Measurements from ENCODE around the gene ULK4. TPM values are rescaled to one million over a fixed set of nuclear protein-coding genes. Genes with fewer than 3 reads are reported as not detected.

The ULK4 gene
- total and polyA plus RNA-seq, 2 donors (not counting 1 experiment from before 2014, with no cell fraction given): 9.1 to 9.7 TPM

- Histone ChIP-seq H3K27me3 (ENCODE audit: control insufficient read depth, insufficient read depth, low read length) (no peaks in the 10 kb centered on the region), H3K9me3 (ENCODE audit: control insufficient read depth, insufficient read depth, low read depth, low read length) (no peaks in the 10 kb centered on the region), H3K4me2 (ENCODE audit: extremely low read depth, insufficient read depth, low read length) (no peak overlapping the region), H3K9ac (ENCODE audit: insufficient read depth, low read length) (no peak overlapping the region), H2AFZ (ENCODE audit: low read length) (no peak overlapping the region), H4K20me1 (ENCODE audit: control insufficient read depth, extremely low read depth, insufficient read depth, low read length) (no peaks in the 10 kb centered on the region), H3K27ac (ENCODE audit: insufficient read depth, low read length) (no peak overlapping the region), H3K79me2 (ENCODE audit: control insufficient read depth, insufficient read depth, low read length) (no peaks in the 10 kb centered on the region), H3K4me1 (ENCODE audit: control insufficient read depth, extremely low read depth, insufficient read depth, low read length) (no peaks in the 10 kb centered on the region), H3K36me3 (ENCODE audit: control insufficient read depth, insufficient read depth, low read length) (no peaks in the 10 kb centered on the region), H3K4me3 (replicated peaks in 1 of 4; ENCODE audit: control extremely low read depth in 1 of 4, insufficient read depth in 1 of 4, low read depth in 3 of 4, low read length in 4 of 4) (no peak overlapping the region)
- DNase-seq (ENCODE audit: low read depth in 2 of 2): no peak
- TF ChIP-seq, protein P1, sequence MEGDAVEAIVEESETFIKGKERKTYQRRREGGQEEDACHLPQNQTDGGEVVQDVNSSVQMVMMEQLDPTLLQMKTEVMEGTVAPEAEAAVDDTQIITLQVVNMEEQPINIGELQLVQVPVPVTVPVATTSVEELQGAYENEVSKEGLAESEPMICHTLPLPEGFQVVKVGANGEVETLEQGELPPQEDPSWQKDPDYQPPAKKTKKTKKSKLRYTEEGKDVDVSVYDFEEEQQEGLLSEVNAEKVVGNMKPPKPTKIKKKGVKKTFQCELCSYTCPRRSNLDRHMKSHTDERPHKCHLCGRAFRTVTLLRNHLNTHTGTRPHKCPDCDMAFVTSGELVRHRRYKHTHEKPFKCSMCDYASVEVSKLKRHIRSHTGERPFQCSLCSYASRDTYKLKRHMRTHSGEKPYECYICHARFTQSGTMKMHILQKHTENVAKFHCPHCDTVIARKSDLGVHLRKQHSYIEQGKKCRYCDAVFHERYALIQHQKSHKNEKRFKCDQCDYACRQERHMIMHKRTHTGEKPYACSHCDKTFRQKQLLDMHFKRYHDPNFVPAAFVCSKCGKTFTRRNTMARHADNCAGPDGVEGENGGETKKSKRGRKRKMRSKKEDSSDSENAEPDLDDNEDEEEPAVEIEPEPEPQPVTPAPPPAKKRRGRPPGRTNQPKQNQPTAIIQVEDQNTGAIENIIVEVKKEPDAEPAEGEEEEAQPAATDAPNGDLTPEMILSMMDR (conservative IDR thresholded peaks at IDR 0.05 in 1 of 2, IDR thresholded peaks at IDR 0.05 in 1 of 2; ENCODE audit: low read depth in 1 of 2, low read length in 2 of 2): no peak
- no peak for TF ChIP-seq EZH2 (IDR thresholded peaks at IDR 0.05; ENCODE audit: low read length, missing control alignments)
Measured at GRCh38 chr3:41441568-41441967, 520.3 kb downstream of the ULK4 start.

- H3K9me3 ChIP-seq (ENCODE audit: control insufficient read depth, insufficient read depth, low read depth, low read length): no peaks in the 10 kb centered on the region
- no peaks in the 10 kb centered on the region for H3K4me1 ChIP-seq (ENCODE audit: control insufficient read depth, extremely low read depth, insufficient read depth, low read length)
- H4K20me1 ChIP-seq (ENCODE audit: control insufficient read depth, extremely low read depth, insufficient read depth, low read length): no peaks in the 10 kb centered on the region
- no peak overlapping the region for H3K27ac ChIP-seq (ENCODE audit: insufficient read depth, low read length)
- H3K27me3 ChIP-seq (ENCODE audit: control insufficient read depth, insufficient read depth, low read length): no peaks in the 10 kb centered on the region
- H3K36me3 ChIP-seq (ENCODE audit: control insufficient read depth, insufficient read depth, low read length): no peaks in the 10 kb centered on the region
- no peak overlapping the region for H3K9ac ChIP-seq (ENCODE audit: insufficient read depth, low read length)
- H2AFZ ChIP-seq (ENCODE audit: low read length): no peak overlapping the region
- H3K4me3 ChIP-seq (replicated peaks in 1 of 4; ENCODE audit: control extremely low read depth in 1 of 4, insufficient read depth in 1 of 4, low read depth in 3 of 4, low read length in 4 of 4): no peak overlapping the region
- TF ChIP-seq, protein P1 (conservative IDR thresholded peaks at IDR 0.05 in 1 of 2, IDR thresholded peaks at IDR 0.05 in 1 of 2; ENCODE audit: low read depth in 1 of 2, low read length in 2 of 2): no peak
- TF ChIP-seq EZH2 (IDR thresholded peaks at IDR 0.05; ENCODE audit: low read length, missing control alignments): no peak
- no peak overlapping the region for H3K4me2 ChIP-seq (ENCODE audit: extremely low read depth, insufficient read depth, low read length)
- no peak for DNase-seq (ENCODE audit: low read depth in 2 of 2)
- no peaks in the 10 kb centered on the region for H3K79me2 ChIP-seq (ENCODE audit: control insufficient read depth, insufficient read depth, low read length)
Measured at GRCh38 chr3:41441139-41441538, 520.8 kb downstream of the ULK4 start.

DNA sequence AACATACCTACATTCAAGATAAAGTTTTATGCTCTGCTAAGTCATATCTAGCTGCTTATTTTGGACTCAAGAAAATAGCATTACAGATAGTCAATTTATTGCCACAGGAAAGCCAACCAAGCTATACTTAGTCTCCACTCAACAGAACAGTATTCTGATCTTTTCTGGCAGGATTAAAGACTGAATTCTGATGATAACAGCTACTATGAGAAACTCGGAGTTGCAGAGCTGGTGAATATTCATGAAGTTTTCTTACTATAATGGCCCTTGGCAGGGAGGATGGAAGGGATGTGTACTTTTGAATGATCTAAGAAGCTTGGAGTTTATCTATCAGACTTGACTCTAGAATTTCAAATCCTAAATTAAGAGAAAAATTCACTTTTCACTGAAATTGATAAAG is 524.9 kb downstream of the ULK4 start:
- H3K9me3 ChIP-seq (ENCODE audit: control insufficient read depth, insufficient read depth, low read depth, low read length): no peaks in the 10 kb centered on the region
- no peaks in the 10 kb centered on the region for H4K20me1 ChIP-seq (ENCODE audit: control insufficient read depth, extremely low read depth, insufficient read depth, low read length)
- no peak for TF ChIP-seq EZH2 (IDR thresholded peaks at IDR 0.05; ENCODE audit: low read length, missing control alignments)
- TF ChIP-seq, protein P1 (conservative IDR thresholded peaks at IDR 0.05 in 1 of 2, IDR thresholded peaks at IDR 0.05 in 1 of 2; ENCODE audit: low read depth in 1 of 2, low read length in 2 of 2): no peak
- H3K79me2 ChIP-seq (ENCODE audit: control insufficient read depth, insufficient read depth, low read length): no peaks in the 10 kb centered on the region
- H3K27me3 ChIP-seq (ENCODE audit: control insufficient read depth, insufficient read depth, low read length): no peaks in the 10 kb centered on the region
- no peak overlapping the region for H3K4me3 ChIP-seq (replicated peaks in 1 of 4; ENCODE audit: control extremely low read depth in 1 of 4, insufficient read depth in 1 of 4, low read depth in 3 of 4, low read length in 4 of 4)
- no peak for DNase-seq (ENCODE audit: low read depth in 2 of 2)
- H3K4me1 ChIP-seq (ENCODE audit: control insufficient read depth, extremely low read depth, insufficient read depth, low read length): no peaks in the 10 kb centered on the region
- no peak overlapping the region for H3K27ac ChIP-seq (ENCODE audit: insufficient read depth, low read length)
- no peak overlapping the region for H2AFZ ChIP-seq (ENCODE audit: low read length)
- H3K9ac ChIP-seq (ENCODE audit: insufficient read depth, low read length): no peak overlapping the region
- H3K4me2 ChIP-seq (ENCODE audit: extremely low read depth, insufficient read depth, low read length): no peak overlapping the region
- H3K36me3 ChIP-seq (ENCODE audit: control insufficient read depth, insufficient read depth, low read length): no peaks in the 10 kb centered on the region
